Endodermal cell (in vitro differentiated cells): ENCODE measurements around the gene ZNF155. TPM values are rescaled to one million over a fixed set of nuclear protein-coding genes. Genes with fewer than 3 reads are reported as not detected.

Source experiments
- DNase-seq: peaks from one replicate; pipeline ENCODE4 v3.0.0-alpha.2; 2017
- H3K27ac ChIP-seq: 2 replicates; pipeline ENCODE4 v1.5.1; 2013; ENCODE audit warnings: mild to moderate bottlenecking, low read depth, low read length, moderate library complexity
- H3K27me3 ChIP-seq: 2 replicates; pipeline ENCODE4 v1.6.1; 2013; ENCODE audit warnings: mild to moderate bottlenecking, low read length, moderate library complexity; ENCODE audit not compliant: insufficient read depth, control insufficient read depth, poor library complexity, severe bottlenecking
- H3K36me3 ChIP-seq: 2 replicates; pipeline ENCODE4 v1.7.0; 2013; ENCODE audit warnings: mild to moderate bottlenecking, low read length, moderate library complexity; ENCODE audit not compliant: control insufficient read depth, insufficient read depth
- H3K4me1 ChIP-seq: one replicate; pipeline ENCODE4 v1.7.0; 2013; ENCODE audit warnings: low read length; ENCODE audit not compliant: control insufficient read depth, insufficient read depth
- H3K4me3 ChIP-seq: 2 replicates; pipeline ENCODE4 v1.5.1; 2013; ENCODE audit warnings: mild to moderate bottlenecking, low read length, moderate library complexity
- H3K9ac ChIP-seq: 2 replicates; pipeline ENCODE4 v1.6.1; 2013; ENCODE audit warnings: mild to moderate bottlenecking, low read length, moderate library complexity; ENCODE audit not compliant: poor library complexity, severe bottlenecking; ENCODE audit errors: extremely low read depth
- H3K9me3 ChIP-seq: 2 replicates; pipeline ENCODE4 v1.6.1; 2013; ENCODE audit warnings: mild to moderate bottlenecking, low read length, moderate library complexity; ENCODE audit not compliant: control insufficient read depth
- H3K27ac Mint-ChIP-seq: 2 replicates; pipeline ENCODE4 v1.8.0; 2020; ENCODE audit warnings: mixed read lengths
- H3K27me3 Mint-ChIP-seq: 2 replicates; pipeline ENCODE4 v1.8.0; 2021; ENCODE audit warnings: mild to moderate bottlenecking, mixed read lengths; ENCODE audit not compliant: insufficient read depth
- H3K36me3 Mint-ChIP-seq: 2 replicates; pipeline ENCODE4 v1.8.0; 2020; ENCODE audit warnings: low read depth, mixed read lengths
- H3K4me1 Mint-ChIP-seq: 2 replicates; pipeline ENCODE4 v1.8.0; 2020; ENCODE audit warnings: mixed read lengths
- H3K4me3 Mint-ChIP-seq: 2 replicates; pipeline ENCODE4 v1.8.0; 2020; ENCODE audit warnings: mild to moderate bottlenecking, moderate library complexity, mixed read lengths
- H3K9me3 Mint-ChIP-seq: 2 replicates; pipeline ENCODE4 v1.8.0; 2020; ENCODE audit warnings: mild to moderate bottlenecking, mixed read lengths
- WGBS, 2 experiments: methylation state at CpG; one replicate each; pipeline versions ENCODE4 v1.1.5 to v1.1.7; 2013; ENCODE audit warnings: missing lambda C conversion rate in 2 of 2, mixed read lengths in 1 of 2; ENCODE audit not compliant: insufficient coverage in 1 of 2, insufficient read length in 1 of 2; 5-methylcytosine and 5-hydroxymethylcytosine counted together
- total RNA-seq, 2 donors: library from RNA; stranded (reverse); fragmentation: NEBNext Ultra II Directional in 1 of 2; extraction: Animal tissue kit (Norgen Biotek cat#: 25700) in 1 of 2; gene quantifications; 2 replicates in 1 of 2; 3 replicates in 1 of 2; pipeline ENCODE4 v1.2.1, GENCODE V29; 2021
- TF ChIP-seq, protein P1 (sequence below): fragments of 200-600 bp; sonication (generic); conservative IDR thresholded peaks from 2 replicates; pipeline ENCODE4 v1.5.0; 2021; ENCODE audit warnings: antibody characterized with exemption, mild to moderate bottlenecking

ZNF155 gene
- total RNA-seq, 2 donors from 2014 or later: 9.7 to 12.7 TPM

DNA sequence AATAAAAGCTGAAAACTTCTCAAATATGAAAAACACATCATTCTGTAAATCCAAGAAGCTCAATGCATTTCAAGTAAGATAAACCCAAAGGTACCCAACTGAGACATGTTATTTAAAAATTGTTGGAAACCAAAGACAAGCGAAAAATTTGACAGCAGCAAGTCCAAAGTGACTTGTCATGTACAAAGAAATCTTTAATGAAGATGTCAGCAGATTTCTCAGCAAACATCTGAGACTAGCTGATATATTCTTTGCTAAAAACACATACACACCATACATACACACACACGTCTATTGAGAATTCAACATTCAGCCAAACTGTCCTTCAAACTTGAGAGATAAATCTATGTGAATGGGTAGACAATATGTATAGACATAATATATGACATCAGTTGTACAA lies 35.5 kb downstream of the ZNF155 start:
- no peak overlapping the region for H3K4me3 Mint-ChIP-seq
- peaks cover 36% of the 10 kb centered on the region for H3K27me3 Mint-ChIP-seq
- Histone ChIP-seq H3K9me3 (no peaks in the 10 kb centered on the region), H3K4me3 (no peak overlapping the region), H3K4me1 (no peaks in the 10 kb centered on the region), H3K36me3 (no peaks in the 10 kb centered on the region), H3K27ac (no peak overlapping the region), H3K27me3 (peaks cover 50% of the 10 kb centered on the region), H3K9ac (no peak overlapping the region)
- DNase-seq: no peak
- H3K9me3 Mint-ChIP-seq: peaks cover 24% of the 10 kb centered on the region
- H3K36me3 Mint-ChIP-seq: no peaks in the 10 kb centered on the region
- H3K27ac Mint-ChIP-seq: no peak overlapping the region
- 42 to 56% methylated on average over 1 to 2 of the region's 2 CpGs for WGBS, 2 experiments
- H3K4me1 Mint-ChIP-seq: no peaks in the 10 kb centered on the region
- TF ChIP-seq, protein P1, sequence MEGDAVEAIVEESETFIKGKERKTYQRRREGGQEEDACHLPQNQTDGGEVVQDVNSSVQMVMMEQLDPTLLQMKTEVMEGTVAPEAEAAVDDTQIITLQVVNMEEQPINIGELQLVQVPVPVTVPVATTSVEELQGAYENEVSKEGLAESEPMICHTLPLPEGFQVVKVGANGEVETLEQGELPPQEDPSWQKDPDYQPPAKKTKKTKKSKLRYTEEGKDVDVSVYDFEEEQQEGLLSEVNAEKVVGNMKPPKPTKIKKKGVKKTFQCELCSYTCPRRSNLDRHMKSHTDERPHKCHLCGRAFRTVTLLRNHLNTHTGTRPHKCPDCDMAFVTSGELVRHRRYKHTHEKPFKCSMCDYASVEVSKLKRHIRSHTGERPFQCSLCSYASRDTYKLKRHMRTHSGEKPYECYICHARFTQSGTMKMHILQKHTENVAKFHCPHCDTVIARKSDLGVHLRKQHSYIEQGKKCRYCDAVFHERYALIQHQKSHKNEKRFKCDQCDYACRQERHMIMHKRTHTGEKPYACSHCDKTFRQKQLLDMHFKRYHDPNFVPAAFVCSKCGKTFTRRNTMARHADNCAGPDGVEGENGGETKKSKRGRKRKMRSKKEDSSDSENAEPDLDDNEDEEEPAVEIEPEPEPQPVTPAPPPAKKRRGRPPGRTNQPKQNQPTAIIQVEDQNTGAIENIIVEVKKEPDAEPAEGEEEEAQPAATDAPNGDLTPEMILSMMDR: no peak

DNA sequence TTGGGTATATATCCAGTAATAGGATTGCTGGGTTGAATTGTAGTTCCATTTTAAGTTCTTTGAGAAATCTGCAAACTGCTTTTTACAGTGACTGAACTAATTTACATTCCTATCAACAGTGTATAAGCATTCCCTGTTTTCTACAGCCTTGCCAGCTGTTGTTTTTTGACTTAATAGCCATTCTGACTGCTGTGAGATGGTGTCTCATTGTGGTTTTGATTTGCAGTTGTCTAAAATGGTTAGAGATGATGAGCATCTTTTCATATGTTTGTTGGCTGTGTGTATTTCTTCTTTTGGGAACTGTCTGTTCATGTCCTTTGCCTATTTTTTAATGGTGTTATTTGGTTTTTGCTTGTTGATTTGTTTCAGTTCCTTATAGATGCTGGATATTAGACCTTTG lies 37.2 kb downstream of the ZNF155 start:
- Histone ChIP-seq H3K4me3 (no peak overlapping the region), H3K4me1 (no peaks in the 10 kb centered on the region), H3K9ac (no peak overlapping the region), H3K27me3 (peaks cover 50% of the 10 kb centered on the region), H3K27ac (no peak overlapping the region), H3K36me3 (no peaks in the 10 kb centered on the region), H3K9me3 (no peaks in the 10 kb centered on the region)
- peaks cover 7% of the 10 kb centered on the region for H3K9me3 Mint-ChIP-seq
- H3K4me1 Mint-ChIP-seq: peaks cover 9% of the 10 kb centered on the region
- H3K27me3 Mint-ChIP-seq: peaks cover 36% of the 10 kb centered on the region
- H3K27ac Mint-ChIP-seq: no peak overlapping the region
- TF ChIP-seq, protein P1: no peak
- H3K4me3 Mint-ChIP-seq: no peak overlapping the region
- H3K36me3 Mint-ChIP-seq: no peaks in the 10 kb centered on the region
- DNase-seq: no peak

DNA sequence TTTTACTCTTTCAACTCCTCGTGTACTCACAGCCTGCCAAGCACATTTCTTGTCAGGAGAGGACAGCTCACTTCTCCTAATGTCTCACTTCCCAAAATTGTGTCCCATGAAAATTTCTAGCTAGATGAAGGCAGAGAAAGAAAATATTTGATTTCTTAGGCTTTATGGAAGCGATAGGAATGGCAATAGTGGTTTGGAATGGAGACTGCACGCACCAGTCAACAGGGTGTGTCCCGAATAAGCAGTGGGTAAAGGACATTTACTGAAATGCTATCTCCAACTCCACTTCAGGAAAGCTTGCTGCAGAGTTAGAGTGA lies 40.9 kb downstream of the ZNF155 start:
- Histone ChIP-seq H3K9me3 (peaks cover 5% of the 10 kb centered on the region), H3K4me3 (peak overlapping the region; percentile 93), H3K9ac (peak overlapping the region; percentile 61), H3K4me1 (no peaks in the 10 kb centered on the region), H3K36me3 (peaks cover 30% of the 10 kb centered on the region), H3K27me3 (peaks cover 33% of the 10 kb centered on the region), H3K27ac (peak overlapping the region; percentile 74)
- peaks cover 33% of the 10 kb centered on the region for H3K36me3 Mint-ChIP-seq
- peaks cover 9% of the 10 kb centered on the region for H3K4me1 Mint-ChIP-seq
- peaks cover 33% of the 10 kb centered on the region for H3K27me3 Mint-ChIP-seq
- no peak for DNase-seq
- TF ChIP-seq, protein P1: no peak
- H3K27ac Mint-ChIP-seq: peak overlapping the region; percentile 96
- WGBS, 2 experiments: 37 to 48% methylated on average over 3 to 4 of the region's 4 CpGs
- peaks cover 9% of the 10 kb centered on the region for H3K9me3 Mint-ChIP-seq
- H3K4me3 Mint-ChIP-seq: peak overlapping the region; percentile 97
